Activated naive CD4-positive, alpha-beta T cell treated with anti-CD3 and anti-CD28 coated beads for 36 hours (primary cell): ENCODE data around the gene MTNR1A. TPM values are rescaled to one million over a fixed set of nuclear protein-coding genes. Genes with fewer than 3 reads are reported as not detected.

Experiments used
- CTCF ChIA-PET: fragments of 350-600 bp; sonication (Branson Sonifier 250); formaldehyde crosslinking; loops from one replicate; lab custom pipeline; 2021; ENCODE audit warnings: antibody characterized with exemption; lab: Charles Lee
- DNase-seq: peaks from one replicate; pipeline ENCODE4 v3.0.0-alpha.2; 2020
- H3K27ac Mint-ChIP-seq: one replicate; pipeline ENCODE4 v1.8.0; 2021; ENCODE audit warnings: mild to moderate bottlenecking, mixed read lengths
- H3K27me3 Mint-ChIP-seq: one replicate; pipeline ENCODE4 v1.8.0; 2021; ENCODE audit warnings: low read depth, mixed read lengths
- H3K36me3 Mint-ChIP-seq: one replicate; pipeline ENCODE4 v1.8.0; 2021; ENCODE audit warnings: low read depth, mixed read lengths
- H3K4me1 Mint-ChIP-seq: one replicate; pipeline ENCODE4 v1.8.0; 2021; ENCODE audit warnings: low read depth, mixed read lengths
- H3K4me3 Mint-ChIP-seq: one replicate; pipeline ENCODE4 v1.8.0; 2021; ENCODE audit warnings: mild to moderate bottlenecking, moderate library complexity, mixed read lengths
- H3K9me3 Mint-ChIP-seq: one replicate; pipeline ENCODE4 v1.8.0; 2021; ENCODE audit warnings: mixed read lengths
- intact Hi-C: fragments of 100-400 bp; cut with micrococcal nuclease; formaldehyde crosslinking; loops from one replicate; pipeline ENCODE4 v1.15.1; 2023
- total RNA-seq, 2 experiments: library from RNA; stranded (reverse); gene quantifications; one replicate each; pipeline ENCODE4 v1.2.3, GENCODE V29; 2021

MTNR1A gene
- total RNA-seq, 2 experiments from 2014 or later: not detected

DNA sequence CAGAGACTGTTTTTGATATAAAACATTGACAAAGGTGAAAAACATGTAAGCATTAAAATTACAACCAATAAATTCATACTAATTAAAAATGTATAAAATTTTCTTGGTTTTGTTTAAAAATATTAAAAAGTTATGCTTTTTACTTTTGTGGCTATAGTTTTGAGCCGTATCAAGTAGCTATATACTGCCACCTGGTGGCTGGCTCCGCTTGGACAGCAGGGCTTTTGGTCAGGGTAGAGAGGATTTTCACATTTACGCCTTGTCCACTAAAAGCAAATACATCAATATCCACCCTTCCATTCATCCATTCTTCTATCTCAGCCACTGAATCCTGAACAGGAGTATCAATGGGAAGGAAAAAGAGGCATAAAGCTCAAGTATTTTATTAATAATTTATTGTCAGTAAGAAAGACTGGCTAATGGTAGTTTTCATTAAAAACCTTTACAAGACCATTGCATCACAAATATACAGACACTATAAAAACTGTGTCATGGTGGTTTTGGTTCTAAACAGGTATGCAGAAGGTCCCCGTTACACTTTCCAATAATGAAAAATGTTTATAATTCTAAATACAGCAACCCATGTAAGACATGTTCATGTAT, 32.1 kb upstream of the MTNR1A start:
- CTCF ChIA-PET: interaction anchor here (0.8 to 3.0 kb wide), 9 partner anchors 9 to 520 kb away, joined by 3 to 28 read pairs (median 4); no protein-coding TSS in a partner anchor
- H3K27ac Mint-ChIP-seq: no peak overlapping the region
- H3K4me1 Mint-ChIP-seq: no peaks in the 10 kb centered on the region
- DNase-seq: peak; percentile 79
- H3K9me3 Mint-ChIP-seq: peaks cover under 1% of the 10 kb centered on the region
- peaks cover 2% of the 10 kb centered on the region for H3K27me3 Mint-ChIP-seq
- no peaks in the 10 kb centered on the region for H3K36me3 Mint-ChIP-seq
- intact Hi-C loops: loop anchor here (1.0 to 2.0 kb wide), 4 partner anchors 114 to 519 kb away; no protein-coding TSS in a partner anchor
- H3K4me3 Mint-ChIP-seq: no peak overlapping the region

DNA sequence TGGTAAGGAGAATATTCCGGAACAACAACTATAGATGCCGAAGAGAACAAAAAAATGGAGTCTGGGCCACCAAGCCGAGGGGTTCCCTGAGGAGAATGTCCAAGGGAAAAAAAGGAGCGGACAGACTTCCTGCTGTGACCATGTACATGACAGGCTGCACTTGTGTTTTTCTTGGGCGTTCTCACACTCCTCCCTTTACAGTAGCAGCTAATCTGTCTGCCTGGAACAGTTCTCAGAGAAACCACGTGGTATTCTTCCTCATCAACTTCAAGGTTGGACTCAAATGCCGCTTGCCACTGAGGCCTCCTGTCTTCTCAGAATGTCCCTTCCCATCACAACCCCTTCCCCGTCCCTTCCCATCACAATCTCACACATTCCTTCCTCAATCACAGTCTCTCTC, 30.8 kb upstream of the MTNR1A start:
- H3K27ac Mint-ChIP-seq: no peak overlapping the region
- no peak overlapping the region for H3K4me3 Mint-ChIP-seq
- intact Hi-C loops: loop anchor here (2.0 kb wide), 1 partner anchor 223 kb away; no protein-coding TSS in a partner anchor
- H3K36me3 Mint-ChIP-seq: no peaks in the 10 kb centered on the region
- peaks cover 2% of the 10 kb centered on the region for H3K27me3 Mint-ChIP-seq
- peaks cover 4% of the 10 kb centered on the region for H3K9me3 Mint-ChIP-seq
- no peak for DNase-seq
- CTCF ChIA-PET: interaction anchor here (1.6 to 3.0 kb wide), 2 partner anchors 291 to 518 kb away, joined by 5 to 28 read pairs; no protein-coding TSS in a partner anchor
- H3K4me1 Mint-ChIP-seq: no peaks in the 10 kb centered on the region

DNA sequence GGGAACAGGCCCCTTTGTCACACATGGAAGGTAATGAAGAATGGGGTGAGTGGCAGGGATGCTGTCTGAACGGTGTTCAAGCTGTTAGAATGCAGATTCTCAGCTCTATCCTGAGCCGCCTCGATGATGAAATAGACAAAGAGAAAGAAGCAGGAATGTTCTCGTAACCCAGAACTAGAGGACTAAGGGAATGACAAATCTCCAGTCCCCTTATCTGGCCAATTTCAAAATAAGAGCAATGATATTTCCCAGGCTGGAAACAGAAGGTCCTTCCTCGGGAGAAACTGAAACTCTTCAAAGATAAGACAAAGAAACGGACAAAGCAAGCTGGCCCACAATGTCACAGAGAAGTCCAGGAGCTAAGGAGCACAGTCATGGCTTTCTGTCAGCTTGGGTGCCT, 29.5 kb upstream of the MTNR1A start:
- Mint-ChIP-seq H3K4me3 (no peak overlapping the region), H3K36me3 (no peaks in the 10 kb centered on the region), H3K27ac (no peak overlapping the region), H3K9me3 (peaks cover 4% of the 10 kb centered on the region), H3K4me1 (no peaks in the 10 kb centered on the region), H3K27me3 (peaks cover 4% of the 10 kb centered on the region)
- intact Hi-C loops: no loop called here
- CTCF ChIA-PET: no interaction called here
- DNase-seq: no peak

DNA sequence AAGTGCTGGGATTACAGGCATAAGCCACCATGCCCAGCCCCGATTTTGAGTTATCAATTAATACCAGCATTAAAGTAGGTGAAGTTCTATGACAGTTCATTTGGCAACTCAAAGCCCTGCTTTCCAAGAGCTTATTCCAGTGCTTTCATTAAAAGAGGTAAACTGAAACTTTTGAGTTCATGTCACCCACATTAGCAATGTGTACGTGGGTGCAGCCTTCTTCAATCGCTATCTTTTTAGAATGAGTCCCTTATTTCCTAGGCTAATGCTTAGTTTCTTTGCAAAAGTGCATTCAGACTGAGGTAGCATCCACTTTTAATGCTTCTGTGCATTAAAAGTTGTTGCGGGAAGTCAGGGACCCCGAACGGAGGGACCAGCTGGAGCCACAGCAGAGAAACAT, 26.1 kb upstream of the MTNR1A start:
- Mint-ChIP-seq H3K36me3 (no peaks in the 10 kb centered on the region), H3K9me3 (peaks cover 4% of the 10 kb centered on the region), H3K4me3 (no peak overlapping the region), H3K27me3 (peaks cover 2% of the 10 kb centered on the region), H3K4me1 (no peaks in the 10 kb centered on the region), H3K27ac (no peak overlapping the region)
- CTCF ChIA-PET: interaction anchor here (1.2 kb wide), 1 partner anchor 12 kb away, joined by 5 read pairs; no protein-coding TSS in a partner anchor
- intact Hi-C loops: no loop called here
- no peak for DNase-seq

DNA sequence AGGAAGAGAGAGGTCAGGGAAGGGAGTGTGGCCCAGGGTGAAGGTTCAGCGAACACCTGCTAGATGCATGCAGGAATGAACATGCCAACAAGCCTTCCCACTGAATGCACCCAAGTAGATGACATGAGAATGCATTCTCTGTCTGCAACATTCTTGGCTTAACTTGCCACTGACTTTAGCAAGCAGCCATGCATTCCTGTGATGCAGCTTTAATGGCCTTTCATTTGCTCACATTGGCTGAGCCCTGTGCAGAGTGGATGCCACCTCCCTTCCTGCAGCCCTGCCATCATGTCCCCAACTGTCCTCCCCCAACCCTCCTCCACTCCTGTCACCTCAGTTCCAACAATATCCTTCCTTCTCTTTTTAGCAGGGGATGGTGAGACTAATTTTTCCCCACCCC, 25.3 kb upstream of the MTNR1A start:
- Mint-ChIP-seq H3K27ac (no peak overlapping the region), H3K9me3 (peaks cover 4% of the 10 kb centered on the region), H3K27me3 (peaks cover 2% of the 10 kb centered on the region), H3K4me3 (no peak overlapping the region), H3K4me1 (no peaks in the 10 kb centered on the region), H3K36me3 (no peaks in the 10 kb centered on the region)
- intact Hi-C loops: no loop called here
- CTCF ChIA-PET: interaction anchor here (1.2 kb wide), 1 partner anchor 11 kb away, joined by 5 read pairs; no protein-coding TSS in a partner anchor
- no peak for DNase-seq

DNA sequence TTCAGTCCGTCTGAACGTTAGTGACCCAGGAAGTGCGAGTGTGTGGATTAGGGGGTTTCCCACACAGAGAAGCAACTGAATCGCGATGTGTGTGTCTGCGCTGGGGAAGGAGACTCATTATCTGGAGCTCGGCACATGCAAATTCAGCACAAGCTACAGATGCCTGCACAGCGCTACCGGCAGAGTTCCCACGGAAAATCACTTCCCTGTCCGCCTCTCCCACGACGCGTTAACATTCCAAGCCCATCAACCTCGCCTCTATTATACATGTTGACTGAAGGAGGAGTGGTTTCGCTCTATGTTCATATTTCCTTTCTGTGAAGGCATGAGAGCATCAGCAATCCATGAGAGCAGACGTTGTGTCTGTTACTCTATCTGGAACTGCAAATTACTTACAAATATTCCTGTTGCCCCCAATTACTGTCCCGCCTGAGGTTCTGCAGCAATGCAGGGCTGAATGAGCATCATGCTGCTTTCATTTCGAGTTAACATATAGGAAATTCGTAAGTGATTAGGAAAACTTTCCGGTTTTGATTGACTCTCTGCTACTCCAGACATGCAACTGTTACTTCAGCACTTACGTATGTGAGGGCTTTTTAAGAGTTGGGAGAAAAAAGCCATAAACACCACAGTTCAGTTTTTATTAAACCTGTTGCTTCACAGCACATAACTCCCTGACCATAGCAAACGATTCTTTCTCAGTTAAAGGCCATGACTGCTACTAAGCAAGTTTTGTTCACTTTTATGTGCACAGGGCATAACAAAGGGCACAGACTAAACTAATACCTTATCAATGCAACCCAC, 15.0 kb upstream of the MTNR1A start:
- Mint-ChIP-seq H3K4me1 (no peaks in the 10 kb centered on the region), H3K27ac (no peak overlapping the region), H3K27me3 (peaks cover 3% of the 10 kb centered on the region), H3K9me3 (no peaks in the 10 kb centered on the region), H3K4me3 (no peak overlapping the region), H3K36me3 (no peaks in the 10 kb centered on the region)
- intact Hi-C loops: no loop called here
- no peak for DNase-seq
- CTCF ChIA-PET: interaction anchor here (0.6 kb wide), 1 partner anchor 381 kb away, joined by 3 read pairs; no protein-coding TSS in a partner anchor

DNA sequence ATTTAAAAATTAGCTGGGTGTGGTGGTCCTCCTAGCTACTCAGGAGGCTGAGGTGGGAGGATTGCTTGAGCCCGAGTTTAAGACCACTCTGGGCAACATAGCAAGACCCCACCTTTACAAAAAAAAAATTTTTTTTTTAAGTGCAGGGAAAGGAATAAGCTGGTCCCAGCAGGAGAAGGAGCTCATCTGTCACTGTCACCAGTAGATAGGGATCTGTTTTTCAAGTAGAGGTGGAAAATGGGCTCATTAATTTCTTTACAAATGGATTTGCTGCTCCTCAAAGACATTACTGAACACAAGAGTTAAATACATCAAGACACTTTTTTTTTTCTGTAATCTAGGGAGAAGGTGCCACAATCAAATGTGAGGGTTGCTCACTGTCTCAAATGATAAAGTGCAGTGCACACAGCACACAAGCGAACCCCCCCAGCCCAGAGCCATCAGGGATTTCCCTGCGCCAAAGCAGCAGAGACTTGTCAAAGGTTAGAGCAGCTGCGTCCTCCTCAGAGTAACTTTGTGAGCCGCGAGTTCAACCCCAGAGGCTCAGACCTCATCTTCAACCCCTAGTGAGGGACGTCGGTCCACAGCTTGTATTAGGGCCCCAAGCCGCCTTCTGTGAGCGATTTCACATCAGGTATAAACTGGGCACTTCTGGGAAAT, 14.3 kb upstream of the MTNR1A start:
- peaks cover 3% of the 10 kb centered on the region for H3K27me3 Mint-ChIP-seq
- H3K27ac Mint-ChIP-seq: no peak overlapping the region
- H3K36me3 Mint-ChIP-seq: no peaks in the 10 kb centered on the region
- no peaks in the 10 kb centered on the region for H3K9me3 Mint-ChIP-seq
- DNase-seq: no peak
- no peaks in the 10 kb centered on the region for H3K4me1 Mint-ChIP-seq
- no peak overlapping the region for H3K4me3 Mint-ChIP-seq
- CTCF ChIA-PET: interaction anchor here (0.6 to 1.0 kb wide), 2 partner anchors 12 to 380 kb away, joined by 3 to 5 read pairs; no protein-coding TSS in a partner anchor
- intact Hi-C loops: no loop called here

DNA sequence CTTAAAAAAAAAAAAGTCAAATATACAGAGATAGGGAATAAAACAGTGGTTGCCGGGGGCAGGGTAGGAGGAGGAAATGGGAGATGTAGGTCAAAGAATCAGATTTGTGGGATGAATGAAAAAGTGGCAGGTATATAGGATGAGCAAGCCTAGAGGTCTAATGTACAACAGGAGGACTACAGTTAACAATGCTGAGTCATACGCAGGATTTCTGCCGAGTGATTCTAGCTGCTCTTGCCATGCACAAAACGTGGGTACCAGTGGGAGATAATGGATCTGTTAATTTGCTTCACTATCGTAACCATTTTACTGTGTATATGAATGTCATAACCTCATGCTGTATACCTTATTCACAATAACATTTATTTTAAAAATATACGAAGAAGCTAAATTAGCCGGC, 10.7 kb upstream of the MTNR1A start:
- intact Hi-C loops: no loop called here
- Mint-ChIP-seq H3K4me1 (no peaks in the 10 kb centered on the region), H3K9me3 (no peaks in the 10 kb centered on the region), H3K27me3 (peaks cover 3% of the 10 kb centered on the region), H3K36me3 (no peaks in the 10 kb centered on the region), H3K27ac (no peak overlapping the region), H3K4me3 (no peak overlapping the region)
- DNase-seq: no peak
- CTCF ChIA-PET: no interaction called here

DNA sequence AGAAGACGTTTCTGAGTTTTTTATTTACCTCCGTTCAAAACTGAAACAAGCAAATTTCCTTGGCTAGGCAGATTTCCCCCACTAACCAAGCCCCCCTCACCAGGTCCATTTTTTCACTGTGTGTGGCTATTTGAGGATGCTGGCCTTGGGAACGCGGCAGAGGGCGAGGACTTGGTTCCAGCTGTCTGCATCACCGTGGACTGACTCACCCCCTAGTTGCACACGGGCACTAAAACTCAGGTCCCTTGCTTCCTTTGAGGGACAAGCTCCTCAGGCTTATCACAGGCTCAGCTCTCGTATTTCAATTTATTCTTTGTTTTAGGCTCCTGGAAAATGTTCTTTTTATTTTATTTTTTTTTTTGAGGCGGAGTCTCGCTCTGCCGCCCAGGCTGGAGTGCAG, 8.4 kb upstream of the MTNR1A start:
- CTCF ChIA-PET: no interaction called here
- H3K9me3 Mint-ChIP-seq: peaks cover 7% of the 10 kb centered on the region
- H3K36me3 Mint-ChIP-seq: no peaks in the 10 kb centered on the region
- no peak for DNase-seq
- H3K4me1 Mint-ChIP-seq: no peaks in the 10 kb centered on the region
- no peak overlapping the region for H3K4me3 Mint-ChIP-seq
- H3K27me3 Mint-ChIP-seq: no peaks in the 10 kb centered on the region
- no peak overlapping the region for H3K27ac Mint-ChIP-seq
- intact Hi-C loops: no loop called here

DNA sequence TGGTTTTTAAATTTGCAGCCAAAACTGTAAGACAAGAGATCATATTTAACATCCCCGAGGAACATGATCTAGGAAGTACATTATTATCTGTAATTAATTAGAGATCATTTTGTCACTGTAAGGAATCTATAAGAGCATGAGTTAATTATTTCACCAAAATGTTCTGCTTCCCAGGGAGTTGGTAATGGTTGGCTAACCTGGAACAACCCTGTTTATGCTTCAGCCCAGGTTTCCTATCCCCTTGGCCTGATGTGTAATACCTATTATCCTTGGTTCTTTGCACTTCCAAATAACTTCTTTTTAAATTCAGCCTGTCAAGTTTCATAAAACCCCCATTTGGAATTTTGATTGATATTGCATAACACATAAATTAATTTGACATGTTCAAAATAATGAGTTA, 6.4 kb upstream of the MTNR1A start:
- no peak overlapping the region for H3K4me3 Mint-ChIP-seq
- no peaks in the 10 kb centered on the region for H3K4me1 Mint-ChIP-seq
- intact Hi-C loops: no loop called here
- H3K27ac Mint-ChIP-seq: no peak overlapping the region
- no peaks in the 10 kb centered on the region for H3K36me3 Mint-ChIP-seq
- no peak for DNase-seq
- CTCF ChIA-PET: no interaction called here
- H3K27me3 Mint-ChIP-seq: no peaks in the 10 kb centered on the region
- H3K9me3 Mint-ChIP-seq: peaks cover 7% of the 10 kb centered on the region

DNA sequence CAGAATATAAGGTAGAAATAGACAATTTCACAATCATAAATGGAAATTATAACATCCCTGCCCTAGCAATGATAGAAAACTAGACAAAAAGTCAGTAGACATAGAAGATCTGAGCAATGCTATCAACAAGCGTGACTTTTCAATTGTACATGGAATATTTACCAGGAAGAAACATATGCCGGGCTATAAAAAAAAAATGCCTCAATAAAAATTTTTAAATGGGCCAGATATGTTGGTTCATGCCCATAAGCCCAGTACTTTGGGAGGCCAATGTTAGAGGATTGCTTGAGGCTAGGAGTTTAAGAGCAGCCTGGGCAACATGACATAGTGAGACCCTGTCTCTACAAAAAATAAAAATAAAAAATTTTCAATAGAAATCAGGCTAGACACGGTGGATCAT, 5.3 kb upstream of the MTNR1A start:
- H3K4me3 Mint-ChIP-seq: no peak overlapping the region
- H3K9me3 Mint-ChIP-seq: peaks cover 7% of the 10 kb centered on the region
- no peak overlapping the region for H3K27ac Mint-ChIP-seq
- intact Hi-C loops: no loop called here
- H3K27me3 Mint-ChIP-seq: peaks cover 6% of the 10 kb centered on the region
- CTCF ChIA-PET: no interaction called here
- no peaks in the 10 kb centered on the region for H3K4me1 Mint-ChIP-seq
- no peak for DNase-seq
- H3K36me3 Mint-ChIP-seq: no peaks in the 10 kb centered on the region

DNA sequence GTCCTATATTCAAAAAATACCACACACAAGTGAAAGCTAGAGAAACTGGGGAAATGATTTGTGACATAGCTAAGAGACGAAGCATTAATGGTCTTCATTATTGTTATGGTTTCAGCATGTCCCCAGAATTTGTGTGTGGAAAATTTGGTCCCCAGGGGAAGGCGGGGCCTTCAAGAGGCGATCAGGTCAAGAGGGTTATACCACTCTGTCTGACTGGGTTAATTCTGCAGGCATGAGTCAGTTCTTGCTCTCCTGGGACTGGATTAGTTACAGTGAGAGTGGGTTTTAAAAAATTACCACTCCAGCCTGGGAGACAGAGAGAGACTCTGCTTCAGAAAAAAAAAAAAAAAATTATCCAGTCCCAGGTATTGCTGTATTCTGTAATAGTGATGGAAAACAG, 2.1 kb upstream of the MTNR1A start:
- CTCF ChIA-PET: no interaction called here
- Mint-ChIP-seq H3K4me1 (peaks cover 2% of the 10 kb centered on the region), H3K4me3 (no peak overlapping the region), H3K27me3 (peaks cover 27% of the 10 kb centered on the region), H3K27ac (no peak overlapping the region), H3K36me3 (no peaks in the 10 kb centered on the region), H3K9me3 (peaks cover 7% of the 10 kb centered on the region)
- intact Hi-C loops: no loop called here
- DNase-seq: no peak
